GM23338 (cell line): ENCODE results near the gene IMP3. TPM values are rescaled to one million over a fixed set of nuclear protein-coding genes. Genes with fewer than 3 reads are reported as not detected.

Experiments
- ATAC-seq: fragments of 200-7000 bp; cut with Tn5 transposase; 3 replicates; pipeline ENCODE4 v1.9.1; 2020
- DNase-seq: peaks from one replicate; pipeline ENCODE4 v3.0.0-alpha.2; 2015; ENCODE audit warnings: low spot score
- H2AFZ ChIP-seq: fragments of 200-600 bp; sonication (generic); 2 replicates; pipeline ENCODE4 v1.8.0; 2016; ENCODE audit warnings: antibody characterized with exemption, mild to moderate bottlenecking, moderate library complexity
- H3F3A ChIP-seq: fragments of 200-600 bp; sonication (generic); replicated peaks from 2 replicates; pipeline ENCODE4 v1.8.0; 2017; ENCODE audit warnings: antibody characterized with exemption, mixed run types, low read depth
- H3K27ac ChIP-seq: fragments of 200-600 bp; sonication (generic); 2 replicates; pipeline ENCODE4 v1.6.1; 2016; ENCODE audit warnings: low read depth
- H3K27me3 ChIP-seq: fragments of 200-600 bp; sonication (generic); 2 replicates; pipeline ENCODE4 v1.8.0; 2016; ENCODE audit warnings: mild to moderate bottlenecking, mixed run types, moderate library complexity; ENCODE audit not compliant: insufficient read depth
- H3K36me3 ChIP-seq: fragments of 200-600 bp; sonication (generic); 2 replicates; pipeline ENCODE4 v1.8.0; 2016; ENCODE audit warnings: mild to moderate bottlenecking; ENCODE audit not compliant: insufficient read depth
- H3K4me1 ChIP-seq: fragments of 200-600 bp; sonication (generic); 2 replicates; pipeline ENCODE4 v1.8.0; 2016; ENCODE audit warnings: mild to moderate bottlenecking, moderate library complexity; ENCODE audit not compliant: insufficient read depth
- H3K4me2 ChIP-seq: fragments of 200-600 bp; sonication (generic); 2 replicates; pipeline ENCODE4 v1.7.1; 2017; ENCODE audit warnings: mixed run types
- H3K4me3 ChIP-seq: fragments of 200-600 bp; sonication (generic); 2 replicates; pipeline ENCODE4 v1.6.1; 2016; ENCODE audit warnings: mixed run types
- H3K79me2 ChIP-seq: fragments of 200-600 bp; sonication (generic); replicated peaks from 2 replicates; pipeline ENCODE4 v1.8.0; 2017; ENCODE audit warnings: mild to moderate bottlenecking; ENCODE audit not compliant: insufficient read depth
- H3K9me2 ChIP-seq: fragments of 200-600 bp; sonication (generic); 2 replicates; pipeline ENCODE4 v1.8.0; 2017; ENCODE audit not compliant: insufficient read depth
- H4K20me1 ChIP-seq: fragments of 200-600 bp; sonication (generic); replicated peaks from 2 replicates; pipeline ENCODE4 v1.8.0; 2017; ENCODE audit warnings: mild to moderate bottlenecking; ENCODE audit not compliant: insufficient read depth
- H3K27ac Mint-ChIP-seq: 2 replicates; pipeline ENCODE4 v1.8.0; 2020; ENCODE audit warnings: inconsistent platforms, mild to moderate bottlenecking, moderate library complexity, mixed read lengths
- H3K27me3 Mint-ChIP-seq: 3 replicates; pipeline ENCODE4 v1.8.0; 2022; ENCODE audit warnings: low read depth, mild to moderate bottlenecking, moderate library complexity, mixed read lengths, inconsistent platforms; ENCODE audit not compliant: insufficient read depth, poor library complexity
- H3K36me3 Mint-ChIP-seq: 3 replicates; pipeline ENCODE4 v1.8.0; 2021; ENCODE audit warnings: low read depth, mild to moderate bottlenecking, inconsistent platforms, moderate library complexity, mixed read lengths
- H3K4me1 Mint-ChIP-seq: 3 replicates; pipeline ENCODE4 v1.8.0; 2020; ENCODE audit warnings: mild to moderate bottlenecking, inconsistent platforms, mixed read lengths
- H3K4me3 Mint-ChIP-seq: 3 replicates; pipeline ENCODE4 v1.8.0; 2021; ENCODE audit warnings: moderate library complexity, mild to moderate bottlenecking, inconsistent platforms, mixed read lengths
- H3K9me3 Mint-ChIP-seq: 3 replicates; pipeline ENCODE4 v1.8.0; 2020; ENCODE audit warnings: moderate library complexity, mild to moderate bottlenecking, inconsistent platforms, mixed read lengths
- CREB1 ChIP-seq: fragments of 250-450 bp; sonication (Bioruptor Pico); IDR thresholded peaks from 2 replicates; pipeline ENCODE4 v1.5.0; 2020; ENCODE audit warnings: low read depth, mild to moderate bottlenecking, moderate library complexity
- ETS1 ChIP-seq: IDR thresholded peaks from 2 replicates; pipeline ENCODE4 v1.6.1; 2016; ENCODE audit warnings: antibody characterized with exemption
- EZH2 ChIP-seq: fragments of 200-600 bp; sonication (generic); IDR thresholded peaks from one replicate; pipeline ENCODE4 v1.8.0; 2017; ENCODE audit warnings: antibody characterized with exemption, mild to moderate bottlenecking, low read depth; ENCODE audit not compliant: unreplicated experiment
- JUNB ChIP-seq: IDR thresholded peaks from one replicate; pipeline ENCODE4 v1.6.1; 2016; ENCODE audit warnings: antibody characterized with exemption; ENCODE audit not compliant: unreplicated experiment
- NANOG ChIP-seq: IDR thresholded peaks from 2 replicates; pipeline ENCODE4 v1.6.1; 2016; ENCODE audit warnings: antibody characterized with exemption, borderline replicate concordance
- POLR2AphosphoS5 ChIP-seq: IDR thresholded peaks from 2 replicates; pipeline ENCODE4 v1.6.1; 2016; ENCODE audit warnings: antibody characterized with exemption, low read depth
- REST ChIP-seq: IDR thresholded peaks from one replicate; pipeline ENCODE4 v1.6.1; 2018; ENCODE audit warnings: antibody characterized with exemption; ENCODE audit not compliant: unreplicated experiment
- STAT1 ChIP-seq: IDR thresholded peaks from one replicate; pipeline ENCODE4 v1.6.1; 2016; ENCODE audit warnings: antibody characterized with exemption; ENCODE audit not compliant: unreplicated experiment
- ZNF331 ChIP-seq: fragments of 250-450 bp; sonication (Bioruptor Pico); IDR thresholded peaks from 2 replicates; pipeline ENCODE4 v1.5.0; 2020; ENCODE audit warnings: low read depth, mild to moderate bottlenecking, moderate library complexity
- ZNF462 ChIP-seq: fragments of 250-450 bp; sonication (Bioruptor Pico); IDR thresholded peaks from 2 replicates; pipeline ENCODE4 v1.5.0; 2020; ENCODE audit warnings: mild to moderate bottlenecking, moderate library complexity
- polyA plus RNA-seq: library from polyadenylated mRNA; unstranded; fragments of >200 nt; fragmentation: Nextera tagmentation; extraction: Ambion mirVana; gene quantifications from 2 replicates; pipeline ENCODE4 v1.2.1, GENCODE V29; 2016
- total RNA-seq: library from RNA; depleted of rRNA; stranded (reverse); fragments of >200 nt; shearing (Covaris generic); gene quantifications from 2 replicates; pipeline ENCODE4 v1.2.3, GENCODE V29; 2014

The IMP3 gene
- total and polyA plus RNA-seq, 2 experiments from 2014 or later = 210 to 319 TPM

GRCh38 chr15:75659141-75659771 lies 19.2 kb upstream of the IMP3 start:
- Histone ChIP-seq H3K27ac (no peak overlapping the region), H3F3A (0 out of 2 replicates have a peak, but pooled peaks cover 2% of the 10 kb centered on the region), H4K20me1 (peaks cover 10% of the 10 kb centered on the region), H3K4me3 (no peak overlapping the region), H3K36me3 (no peaks in the 10 kb centered on the region; the same call in 1 of the 2 replicates), H3K79me2 (peaks cover 22% of the 10 kb centered on the region), H3K9me2 (no peaks in the 10 kb centered on the region), H2AFZ (no peak overlapping the region), H3K27me3 (no peaks in the 10 kb centered on the region), H3K4me2 (no peak overlapping the region), H3K4me1 (no peaks in the 10 kb centered on the region; the same call in 1 of the 2 replicates)
- TF ChIP-seq ZNF462 (CRISPR knock-in tag) (no peak), CREB1 (no peak)
- H3K9me3 Mint-ChIP-seq = no peaks in the 10 kb centered on the region; the same call in 2 of the 3 replicates
- H3K4me3 Mint-ChIP-seq = no peak overlapping the region
- ATAC-seq (no peak), DNase-seq (no peak)
- H3K27ac Mint-ChIP-seq = no peak overlapping the region; the same call in 1 of the 2 replicates
- peaks cover 8% of the 10 kb centered on the region for H3K27me3 Mint-ChIP-seq
- H3K4me1 Mint-ChIP-seq = peaks cover 16% of the 10 kb centered on the region
- peaks cover 13% of the 10 kb centered on the region; the same call in 2 of the 3 replicates for H3K36me3 Mint-ChIP-seq

GRCh38 chr15:75656813-75657212 lies 16.8 kb upstream of the IMP3 start:
- H3K36me3 Mint-ChIP-seq = peaks cover 16% of the 10 kb centered on the region; the same call in 2 of the 3 replicates
- no peaks in the 10 kb centered on the region for H3K9me2 ChIP-seq
- no peaks in the 10 kb centered on the region; the same call in 1 of the 2 replicates for H3K4me1 ChIP-seq
- no peak overlapping the region for H3K4me2 ChIP-seq
- H3K36me3 ChIP-seq = no peaks in the 10 kb centered on the region; the same call in 1 of the 2 replicates
- DNase-seq = no peak
- H3K4me3 ChIP-seq = no peak overlapping the region
- ATAC-seq = no peak
- H4K20me1 ChIP-seq = peaks cover 10% of the 10 kb centered on the region
- H3F3A ChIP-seq = 0 out of 2 replicates have a peak, but pooled peaks cover 2% of the 10 kb centered on the region
- peaks cover 38% of the 10 kb centered on the region for H3K79me2 ChIP-seq
- no peak overlapping the region for H3K4me3 Mint-ChIP-seq
- H2AFZ ChIP-seq = no peak overlapping the region
- no peak overlapping the region for H3K27ac ChIP-seq
- H3K27me3 Mint-ChIP-seq = peaks cover 16% of the 10 kb centered on the region
- peaks cover 33% of the 10 kb centered on the region for H3K4me1 Mint-ChIP-seq
- no peaks in the 10 kb centered on the region for H3K27me3 ChIP-seq
- H3K27ac Mint-ChIP-seq = 0 out of 2 replicates have a peak overlapping the region, but pooled peaks have one; percentile 29
- no peaks in the 10 kb centered on the region; the same call in 2 of the 3 replicates for H3K9me3 Mint-ChIP-seq
- TF ChIP-seq EZH2 = no peak
- no peak for TF ChIP-seq POLR2AphosphoS5
- no peak for TF ChIP-seq JUNB
- no peak for TF ChIP-seq STAT1
- TF ChIP-seq ETS1 = no peak
- TF ChIP-seq ZNF331 (CRISPR knock-in tag) = no peak
- TF ChIP-seq REST = no peak
- TF ChIP-seq CREB1 = no peak
- TF ChIP-seq NANOG = no peak
